HG02678 (cell line): Measurements from ENCODE around the gene CRISPLD2.
"Not testable (repeated sequence)": the region's sequence is repeated elsewhere in the genome, so short reads cannot be mapped to it uniquely, and the experiment has no call there.

ENCODE experiments used
- ATAC-seq: cut with Tn5 transposase; IDR thresholded peaks from one replicate; pipeline ENCODE4 v1.9.1; 2021; ENCODE audit warnings: mild to moderate bottlenecking, moderate library complexity; ENCODE audit not compliant: unreplicated experiment

The CRISPLD2 gene

DNA sequence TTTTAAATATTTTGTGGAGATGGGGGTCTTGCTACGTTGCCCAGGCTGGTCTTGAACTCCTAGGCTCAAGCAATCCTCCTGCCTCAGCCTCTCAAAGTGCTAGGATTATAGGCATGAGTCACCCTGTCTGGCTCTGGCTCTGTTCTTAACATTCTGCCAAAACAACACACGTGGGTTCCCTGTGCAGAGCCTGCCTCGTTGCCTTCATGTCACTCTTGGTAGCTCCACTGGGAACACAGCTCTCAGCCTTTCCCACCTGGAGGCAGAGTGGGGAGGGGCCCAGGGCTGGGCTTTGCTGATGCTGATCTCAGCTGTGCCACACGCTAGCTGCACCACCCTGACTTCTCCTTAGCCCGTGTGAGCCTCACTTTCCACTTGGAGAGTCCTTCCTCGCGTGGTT lies 19.3 kb downstream of the CRISPLD2 start:
- ATAC-seq, result no peak

- ATAC-seq, result no peak
These were observed 20.2 kb downstream of the CRISPLD2 start for GRCh38 chr16:84839956-84840355.

- no peak for ATAC-seq
These were observed 21.2 kb downstream of the CRISPLD2 start for GRCh38 chr16:84840687-84841627.

- no peak for ATAC-seq
These were observed 22.1 kb downstream of the CRISPLD2 start for GRCh38 chr16:84841787-84842300.

GRCh38 chr16:84842516-84843148 lies 22.8 kb downstream of the CRISPLD2 start:
- ATAC-seq, result no peak

DNA sequence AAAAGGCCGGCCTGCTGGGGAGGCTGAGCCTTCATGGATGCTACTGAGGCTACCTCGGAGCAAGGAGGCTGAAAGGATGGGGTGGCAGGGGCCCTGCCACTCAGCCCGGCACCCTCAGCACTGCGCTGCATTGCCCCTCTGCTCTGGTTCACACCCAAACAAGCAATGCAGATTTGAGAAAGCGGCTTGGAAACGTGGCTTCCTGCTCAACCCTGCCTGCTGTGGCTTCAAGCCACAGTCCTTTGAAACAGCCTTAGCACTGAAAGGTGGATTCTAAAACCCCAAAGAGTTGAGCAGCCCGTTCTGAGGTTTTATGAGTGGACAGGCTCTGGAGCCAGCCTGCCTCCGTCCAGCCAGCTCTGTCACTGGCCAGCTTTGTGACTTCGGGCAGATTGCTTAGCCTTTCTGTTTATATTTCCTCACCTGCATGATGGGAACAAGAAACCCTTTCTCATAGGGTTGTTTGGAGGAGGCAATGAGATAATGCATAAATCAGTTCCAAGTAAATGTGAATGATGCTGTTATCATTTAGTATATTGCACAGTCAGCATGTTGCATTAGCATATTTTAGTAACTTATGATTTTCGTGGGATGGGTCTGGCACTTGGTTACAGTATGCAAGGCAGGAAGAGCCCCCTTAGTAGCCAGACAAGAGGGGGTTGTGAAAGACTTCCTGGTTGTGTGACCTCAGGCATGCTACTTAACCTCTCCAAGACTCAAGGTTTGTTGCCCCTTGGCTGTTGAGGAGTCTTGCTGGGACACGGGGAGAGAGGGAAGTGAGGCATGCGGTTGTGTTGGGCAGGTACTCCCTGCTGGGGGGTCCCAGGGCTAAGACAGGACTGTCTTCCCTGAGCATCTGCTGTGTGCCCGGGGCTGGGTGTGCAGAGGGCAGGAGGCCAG lies 23.6 kb downstream of the CRISPLD2 start:
- no peak for ATAC-seq

DNA sequence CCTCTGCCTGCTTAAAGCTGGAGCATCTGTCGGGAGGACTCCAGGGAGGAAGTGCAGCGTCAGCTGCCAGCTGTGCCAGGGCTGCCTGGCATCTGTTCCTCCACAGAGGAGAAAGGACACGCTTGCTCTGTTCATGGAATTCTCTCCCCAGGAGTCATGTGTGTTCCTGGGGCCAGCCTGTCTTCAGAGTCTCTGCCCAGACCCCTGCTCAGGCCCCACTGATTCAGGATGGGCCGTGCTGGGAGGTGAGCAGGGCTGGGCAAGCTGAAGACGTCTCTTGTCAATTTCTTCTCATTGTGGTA lies 24.2 kb downstream of the CRISPLD2 start:
- ATAC-seq, result no peak

GRCh38 chr16:84844559-84845495 lies 25.0 kb downstream of the CRISPLD2 start:
- ATAC-seq, result no peak

DNA sequence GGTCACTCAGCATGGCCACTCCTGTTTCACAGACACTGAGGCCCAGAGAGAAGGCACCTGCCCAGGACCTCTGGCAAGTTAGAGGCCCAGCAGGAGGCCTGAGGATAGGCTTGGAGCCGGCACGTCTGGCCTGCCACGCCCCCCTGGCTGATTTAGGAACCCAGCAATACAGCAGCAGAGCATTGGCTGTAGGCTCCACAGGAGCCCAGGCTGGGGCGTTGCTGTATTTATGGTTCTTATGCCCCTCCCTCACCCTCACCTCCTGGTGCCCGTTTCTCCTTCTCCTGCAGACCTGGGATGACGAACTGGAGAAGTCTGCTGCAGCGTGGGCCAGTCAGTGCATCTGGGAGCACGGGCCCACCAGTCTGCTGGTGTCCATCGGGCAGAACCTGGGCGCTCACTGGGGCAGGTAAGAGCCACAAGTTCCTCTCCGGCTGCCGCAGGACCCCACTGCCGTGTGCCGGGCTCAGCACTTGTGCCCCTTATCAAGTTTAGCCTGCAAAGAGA lies 25.8 kb downstream of the CRISPLD2 start:
- no peak for ATAC-seq

DNA sequence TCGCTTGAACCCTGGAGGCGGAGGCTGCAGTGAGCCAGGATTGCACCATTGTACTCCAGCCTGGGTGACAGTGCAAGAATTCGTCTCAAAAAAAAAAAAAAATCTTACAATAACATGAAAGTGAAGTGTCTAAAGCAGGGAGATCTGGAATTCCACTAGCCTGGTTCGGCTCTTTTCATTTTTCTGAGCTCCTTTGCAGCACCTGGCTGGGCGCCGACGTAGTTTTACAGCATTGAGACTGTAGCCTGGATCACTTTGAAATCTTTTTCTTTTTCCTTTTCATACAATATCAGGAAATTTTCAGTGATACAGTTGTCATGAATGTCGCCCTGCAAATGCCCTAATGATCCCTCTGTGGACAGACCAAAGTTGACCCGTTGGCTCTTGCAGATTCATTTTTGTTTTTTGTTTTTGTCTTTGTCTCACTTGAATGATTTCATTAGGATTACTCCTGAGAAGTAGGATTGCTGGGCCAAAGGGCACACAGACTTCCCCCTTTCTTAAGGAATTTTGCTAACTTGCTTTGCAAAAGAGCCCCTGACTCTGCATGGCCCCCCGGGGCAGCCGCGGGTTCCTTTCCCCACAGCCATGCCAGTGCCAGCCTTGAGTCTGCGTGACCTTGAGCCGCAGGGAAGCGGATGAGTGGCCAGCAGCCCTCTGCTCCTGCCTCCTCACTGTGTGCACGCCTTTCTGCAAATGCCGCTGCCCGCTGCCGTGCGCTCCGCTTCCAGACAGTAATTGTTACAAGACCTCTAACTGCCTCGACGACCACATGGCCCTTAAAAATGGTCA lies 28.0 kb downstream of the CRISPLD2 start:
- no peak for ATAC-seq

- no peak for ATAC-seq
These were observed 29.3 kb downstream of the CRISPLD2 start for GRCh38 chr16:84848986-84849634.

- no peak for ATAC-seq
These were observed 30.0 kb downstream of the CRISPLD2 start for GRCh38 chr16:84849751-84850150.

DNA sequence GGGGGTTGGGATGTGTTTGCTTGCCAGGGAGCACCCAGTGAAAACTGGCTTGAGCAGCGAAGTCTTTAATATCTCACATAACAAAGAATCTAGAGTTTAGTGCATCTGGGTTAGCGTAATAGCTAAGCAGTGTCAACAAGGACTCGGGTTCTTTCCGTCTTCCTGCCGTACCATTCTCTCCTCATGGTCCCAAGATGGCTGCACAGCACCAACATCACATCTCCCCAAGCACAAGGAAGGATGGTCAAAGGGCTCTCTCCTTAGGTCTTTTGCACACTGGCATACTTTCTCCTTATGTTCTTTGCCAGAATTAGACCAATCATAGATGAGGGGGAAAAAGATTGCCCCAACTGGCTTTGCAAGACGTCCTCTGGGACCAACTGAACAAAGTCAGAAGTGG lies 30.9 kb downstream of the CRISPLD2 start:
- ATAC-seq, result no peak

DNA sequence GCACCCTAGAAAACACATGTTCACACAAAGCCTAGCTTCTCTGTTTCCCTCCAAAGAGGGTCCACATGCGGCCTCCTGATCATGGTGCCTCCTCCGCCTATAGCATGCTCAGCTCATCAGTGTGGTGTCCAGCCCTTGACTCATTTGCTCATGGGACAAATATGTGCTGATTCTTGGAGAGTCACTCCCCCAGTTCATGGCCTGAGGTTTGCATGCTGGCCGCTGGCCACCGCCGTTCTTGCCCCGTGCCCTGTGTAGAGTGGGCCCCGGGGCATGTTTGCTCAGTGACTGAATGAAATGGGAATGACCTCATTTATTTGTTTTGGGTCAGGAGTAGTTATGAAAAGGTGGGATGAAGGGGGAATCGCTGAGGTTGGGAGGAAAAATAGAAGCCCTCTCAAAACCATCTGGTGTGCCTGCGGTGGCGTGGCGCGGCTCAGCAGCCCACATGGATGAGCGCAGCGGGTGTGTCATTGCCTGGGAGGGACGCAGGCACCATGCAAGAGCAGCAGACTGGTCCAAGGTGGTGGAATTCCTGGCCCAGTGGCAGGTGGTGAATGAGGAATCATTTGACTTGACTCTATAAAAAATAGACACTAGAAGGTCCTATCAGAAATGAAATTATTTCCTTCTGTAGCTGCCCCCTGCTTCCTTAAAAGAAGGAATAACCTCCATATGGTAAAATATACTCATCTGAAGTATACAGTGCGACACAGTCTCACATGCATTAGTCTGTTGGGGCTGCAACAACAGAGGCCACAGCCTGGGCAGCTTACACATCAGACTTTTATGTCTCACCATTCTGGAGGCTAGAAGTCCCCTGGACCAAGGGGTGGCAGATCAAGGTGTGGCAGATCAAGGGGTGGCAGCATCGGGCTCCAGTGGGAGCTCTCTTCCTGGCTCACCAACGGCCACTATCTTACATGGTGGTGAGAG lies 31.7 kb downstream of the CRISPLD2 start:
- no peak for ATAC-seq

GRCh38 chr16:84853534-84853933 lies 33.7 kb downstream of the CRISPLD2 start:
- no peak for ATAC-seq

GRCh38 chr16:84854759-84855158 lies 35.0 kb downstream of the CRISPLD2 start:
- ATAC-seq, result no peak

DNA sequence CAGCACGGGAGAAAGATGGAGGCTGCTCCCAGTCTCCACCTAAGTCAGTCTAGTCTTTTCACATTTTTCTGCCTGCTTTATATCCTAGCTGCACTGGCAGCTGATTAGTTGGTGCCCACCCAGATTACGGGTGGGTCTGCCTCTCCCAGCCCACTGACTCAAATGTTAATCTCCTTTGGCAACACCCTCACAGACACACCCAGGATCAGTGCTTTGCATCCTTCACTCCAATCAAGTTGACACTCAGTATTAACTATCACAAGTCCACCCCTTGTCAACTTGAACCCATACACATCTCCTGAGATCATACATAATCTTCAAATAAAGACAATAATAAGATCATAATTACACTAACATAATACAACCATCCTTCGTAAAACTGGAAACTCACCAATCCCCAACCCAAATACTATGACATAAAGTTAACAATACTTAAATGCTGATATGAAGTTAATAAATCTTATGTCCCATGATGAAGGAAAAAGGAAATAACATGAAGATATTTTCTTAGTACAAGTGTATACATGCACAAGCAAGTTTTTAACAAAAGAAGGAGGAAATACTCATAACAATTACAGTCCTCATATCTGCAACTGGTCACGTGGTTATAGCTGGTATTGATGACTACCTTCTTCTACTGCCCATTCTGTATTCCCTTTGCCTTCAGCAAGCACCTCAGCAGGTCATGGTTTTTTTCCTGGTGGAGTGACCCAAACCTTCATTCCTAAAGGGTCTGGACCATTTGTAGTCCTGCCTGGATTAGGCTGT lies 35.8 kb downstream of the CRISPLD2 start:
- not testable (repeated sequence) for ATAC-seq
